B cell (primary cell): Measurements from ENCODE around the gene RREB1. TPM values are rescaled to one million over a fixed set of nuclear protein-coding genes. Genes with fewer than 3 reads are reported as not detected.
A peak's percentile ranks its signal among the peaks of the same experiment; 100 is the strongest.

ENCODE experiments used
- ATAC-seq: fragments of 200-7000 bp; cut with Tn5 transposase; one replicate; pipeline ENCODE4 v1.10.0; 2021; ENCODE audit warnings: low read depth, mild to moderate bottlenecking, moderate number of reproducible peaks, moderate library complexity
- CTCF ChIA-PET: fragments of 350-600 bp; sonication (Branson Sonifier 250); formaldehyde crosslinking; loops from one replicate; lab custom pipeline; 2021; ENCODE audit warnings: antibody characterized with exemption, inconsistent platforms; lab: Charles Lee
- POLR2A ChIA-PET: fragments of 350-600 bp; sonication (Branson Sonifier 250); formaldehyde crosslinking; loops from one replicate; lab custom pipeline; 2021; ENCODE audit warnings: antibody characterized with exemption; lab: Charles Lee
- DNase-seq: peaks from one replicate; pipeline ENCODE4 v3.0.0; 2013
- H2AFZ ChIP-seq: 2 replicates; pipeline ENCODE4 v1.6.1; 2012; ENCODE audit warnings: mild to moderate bottlenecking, low read depth, low read length; ENCODE audit not compliant: insufficient read depth, poor library complexity, severe bottlenecking
- H3K27ac ChIP-seq, 2 donors: 1 replicate in 1 of 2; 2 replicates in 1 of 2; pipeline ENCODE4 v1.5.1; 2012 to 2013; ENCODE audit warnings: low read length in 2 of 2, mild to moderate bottlenecking in 2 of 2, moderate library complexity in 1 of 2
- H3K27me3 ChIP-seq, 4 experiments: fragments of 200-600 bp in 1 of 4; sonication (generic) in 1 of 4; replicated peaks in 1 of 4; 1 replicate in 2 of 4; 2 replicates in 2 of 4; pipeline versions ENCODE4 v1.6.1 to v1.7.0; 2013 to 2016; ENCODE audit warnings: low read length in 3 of 4, mild to moderate bottlenecking in 2 of 4, mixed read lengths in 1 of 4, moderate library complexity in 1 of 4; ENCODE audit not compliant: insufficient read depth in 4 of 4, control insufficient read depth in 3 of 4; ENCODE audit errors: control extremely low read depth in 1 of 4
- H3K36me3 ChIP-seq, 2 experiments: replicated peaks in 1 of 2; 1 replicate in 1 of 2; 2 replicates in 1 of 2; pipeline versions ENCODE4 v1.6.1 to v1.7.1; 2013; ENCODE audit warnings: low read length in 1 of 2; ENCODE audit not compliant: insufficient read depth in 2 of 2, control insufficient read depth in 1 of 2; ENCODE audit errors: control extremely low read depth in 1 of 2, extremely low read depth in 1 of 2
- H3K4me1 ChIP-seq, 2 donors: fragments of 200-600 bp in 1 of 2; sonication (generic) in 1 of 2; 1 replicate in 1 of 2; 2 replicates in 1 of 2; pipeline versions ENCODE4 v1.5.1 to v1.6.1; 2013 to 2017; ENCODE audit warnings: low read length in 2 of 2; ENCODE audit not compliant: control insufficient read depth in 2 of 2, insufficient read depth in 2 of 2
- H3K4me2 ChIP-seq: replicated peaks from 2 replicates; pipeline ENCODE3; 2012; ENCODE audit warnings: mild to moderate bottlenecking, low read depth, low read length; ENCODE audit not compliant: poor library complexity, severe bottlenecking
- H3K4me3 ChIP-seq, 5 experiments: fragments of 200-600 bp in 1 of 5; sonication (generic) in 1 of 5; 1 replicate in 3 of 5; 2 replicates in 2 of 5; pipeline versions ENCODE4 v1.5.1 to v1.7.0; 2011 to 2016; ENCODE audit warnings: low read length in 4 of 5, mild to moderate bottlenecking in 4 of 5, low read depth in 2 of 5, control low read depth in 1 of 5, moderate library complexity in 1 of 5; ENCODE audit not compliant: insufficient read depth in 1 of 5; ENCODE audit errors: control extremely low read depth in 1 of 5, extremely low read depth in 1 of 5
- H3K79me2 ChIP-seq: fragments of 200-600 bp; sonication (generic); one replicate; pipeline ENCODE4 v1.6.0; 2016; ENCODE audit warnings: low read length; ENCODE audit not compliant: control insufficient read depth, insufficient read depth
- H3K9ac ChIP-seq: fragments of 200-600 bp; sonication (generic); 2 replicates; pipeline ENCODE4 v1.6.1; 2017; ENCODE audit warnings: mild to moderate bottlenecking, low read length, moderate library complexity
- H3K9me3 ChIP-seq, 3 donors: one replicate each; pipeline versions ENCODE4 v1.6.1 to v1.7.1; 2013; ENCODE audit warnings: low read length in 2 of 3; ENCODE audit not compliant: control insufficient read depth in 2 of 3, insufficient read depth in 1 of 3; ENCODE audit errors: control extremely low read depth in 1 of 3
- H4K20me1 ChIP-seq: 2 replicates; pipeline ENCODE4 v1.6.0; 2012; ENCODE audit warnings: mild to moderate bottlenecking, low read length; ENCODE audit not compliant: insufficient read depth, control insufficient read depth, poor library complexity, severe bottlenecking
- H3K27ac Mint-ChIP-seq: one replicate; pipeline ENCODE4 v1.8.0; 2021; ENCODE audit warnings: mixed read lengths
- H3K27me3 Mint-ChIP-seq: one replicate; pipeline ENCODE4 v1.8.0; 2021; ENCODE audit warnings: mixed read lengths
- H3K4me1 Mint-ChIP-seq: one replicate; pipeline ENCODE4 v1.8.0; 2021; ENCODE audit warnings: mixed read lengths
- H3K4me3 Mint-ChIP-seq: one replicate; pipeline ENCODE4 v1.8.0; 2021; ENCODE audit warnings: mixed read lengths
- H3K9me3 Mint-ChIP-seq: one replicate; pipeline ENCODE4 v1.8.0; 2022; ENCODE audit warnings: mixed read lengths; ENCODE audit not compliant: insufficient read depth
- CTCF ChIP-seq: fragments of 200-600 bp; IDR thresholded peaks from one replicate; pipeline ENCODE4 v1.8.0; 2022; ENCODE audit warnings: antibody characterized with exemption, mild to moderate bottlenecking
- EZH2 ChIP-seq: IDR thresholded peaks from 2 replicates; pipeline ENCODE4 v1.6.1; 2012; ENCODE audit warnings: borderline replicate concordance, low read depth, mild to moderate bottlenecking, moderate library complexity, low read length; ENCODE audit not compliant: insufficient read depth, poor library complexity, severe bottlenecking
- WGBS: methylation state at CpG from one replicate; pipeline ENCODE4 v1.1.5; 2013; ENCODE audit warnings: missing lambda C conversion rate; ENCODE audit not compliant: insufficient coverage; 5-methylcytosine and 5-hydroxymethylcytosine counted together
- intact Hi-C: fragments of 100-400 bp; cut with micrococcal nuclease; formaldehyde crosslinking; loops from one replicate; pipeline ENCODE4 v1.10.0; 2022
- polyA plus RNA-seq: library from polyadenylated mRNA; depleted of rRNA; stranded (reverse); fragments of >200 nt; gene quantifications from 2 replicates; pipeline ENCODE4 v1.2.3, GENCODE V29; 2012
- total RNA-seq, 2 donors: library from RNA; stranded (reverse); fragments of 120-200 nt in 1 of 2; gene quantifications; 1 replicate in 1 of 2; 2 replicates in 1 of 2; pipeline versions ENCODE4 v1.2.3 to v1.2.4, GENCODE V29; 2013 to 2022

The RREB1 gene
- total and polyA plus RNA-seq, 2 donors (not counting 1 experiment from before 2014, with no cell fraction given), result 10.4 to 58.6 TPM

GRCh38 chr6:7134999-7135745, 27.4 kb downstream of the RREB1 start:
- no peak overlapping the region for H3K4me3 ChIP-seq
- WGBS, result 91% methylated on average over 1 of the region's 4 CpGs
- H3K36me3 ChIP-seq, result no peaks in the 10 kb centered on the region
- H2AFZ ChIP-seq, result no peak overlapping the region
- Mint-ChIP-seq H3K4me3 (no peak overlapping the region), H3K27ac (peak overlapping the region; percentile 59), H3K9me3 (no peaks in the 10 kb centered on the region), H3K4me1 (peaks cover 71% of the 10 kb centered on the region), H3K27me3 (no peaks in the 10 kb centered on the region)
- H3K27ac ChIP-seq, result peak overlapping the region; percentile 89 to 90
- H3K79me2 ChIP-seq, result peaks cover 80% of the 10 kb centered on the region
- intact Hi-C loops, result loop anchor here (5.0 kb wide), 1 partner anchor 63 kb away; no protein-coding TSS in a partner anchor
- ATAC-seq (no peak), DNase-seq (no peak)
- no peak overlapping the region for H3K4me2 ChIP-seq
- H3K9me3 ChIP-seq, result no peaks in the 10 kb centered on the region
- no peak overlapping the region for H3K9ac ChIP-seq
- ChIA-PET POLR2A (interaction anchor here (0.6 kb wide), 1 partner anchor 25 kb away, joined by 3 read pairs; no protein-coding TSS in a partner anchor), CTCF (interaction anchor here (4.1 kb wide), 1 partner anchor 19 kb away, joined by 17 read pairs; no protein-coding TSS in a partner anchor)
- H3K4me1 ChIP-seq, result peaks cover 44 to 55% of the 10 kb centered on the region in 2 donors
- no peaks in the 10 kb centered on the region for H3K27me3 ChIP-seq
- TF ChIP-seq CTCF, result no peak
- TF ChIP-seq EZH2, result no peak
- peaks cover 24% of the 10 kb centered on the region for H4K20me1 ChIP-seq

GRCh38 chr6:7135755-7136154, 28.0 kb downstream of the RREB1 start:
- H3K4me3 ChIP-seq, result no peak overlapping the region
- ChIA-PET POLR2A (interaction anchor here (1.6 kb wide), 1 partner anchor 9 kb away, joined by 3 read pairs; no protein-coding TSS in a partner anchor), CTCF (interaction anchor here (1.9 to 4.1 kb wide), 2 partner anchors 19 to 108 kb away, joined by 6 to 17 read pairs; no protein-coding TSS in a partner anchor)
- no peak overlapping the region for H3K9ac ChIP-seq
- peak overlapping the region; percentile 89 to 90 for H3K27ac ChIP-seq
- H3K9me3 ChIP-seq, result no peaks in the 10 kb centered on the region
- Mint-ChIP-seq H3K4me1 (peaks cover 72% of the 10 kb centered on the region), H3K9me3 (no peaks in the 10 kb centered on the region), H3K4me3 (no peak overlapping the region), H3K27me3 (no peaks in the 10 kb centered on the region), H3K27ac (peak overlapping the region; percentile 51)
- intact Hi-C loops, result loop anchor here (1.0 to 5.0 kb wide), 2 partner anchors 23 to 63 kb away; no protein-coding TSS in a partner anchor
- peaks cover 47 to 59% of the 10 kb centered on the region in 2 donors for H3K4me1 ChIP-seq
- DNase-seq, result no peak
- no peak for TF ChIP-seq EZH2
- no peaks in the 10 kb centered on the region for H3K27me3 ChIP-seq
- no peaks in the 10 kb centered on the region for H3K36me3 ChIP-seq
- no peak overlapping the region for H2AFZ ChIP-seq
- peaks cover 80% of the 10 kb centered on the region for H3K79me2 ChIP-seq
- ATAC-seq, result no peak
- H3K4me2 ChIP-seq, result peak overlapping the region; percentile 75
- H4K20me1 ChIP-seq, result peaks cover 21% of the 10 kb centered on the region
